Fibroblast of lung (primary cell): Measurements from ENCODE around the gene CFAP61. TPM values are rescaled to one million over a fixed set of nuclear protein-coding genes. Genes with fewer than 3 reads are reported as not detected.

Experiments used
- DNase-seq, 2 donors: peaks; one replicate each; pipeline versions ENCODE4 v3.0.0 to v3.0.0-alpha.2; 2010; ENCODE audit warnings: low read depth in 2 of 2
- H2AFZ ChIP-seq: 2 replicates; pipeline ENCODE4 v1.5.1; 2012; ENCODE audit warnings: low read length, control low read depth, inconsistent platforms
- H3K27ac ChIP-seq: 2 replicates; pipeline ENCODE4 v1.5.1; 2011; ENCODE audit warnings: low read length, control low read depth; ENCODE audit not compliant: insufficient read depth
- H3K27me3 ChIP-seq: 2 replicates; pipeline ENCODE4 v1.5.1; 2011; ENCODE audit warnings: mild to moderate bottlenecking, low read length; ENCODE audit not compliant: control insufficient read depth, insufficient read depth
- H3K36me3 ChIP-seq: 2 replicates; pipeline ENCODE4 v1.5.1; 2011; ENCODE audit warnings: low read length; ENCODE audit not compliant: control insufficient read depth, insufficient read depth
- H3K4me1 ChIP-seq: 2 replicates; pipeline ENCODE4 v1.5.1; 2011; ENCODE audit warnings: low read length; ENCODE audit not compliant: control insufficient read depth, insufficient read depth; ENCODE audit errors: extremely low read depth
- H3K4me2 ChIP-seq: 2 replicates; pipeline ENCODE4 v1.5.1; 2011; ENCODE audit warnings: low read length, control low read depth; ENCODE audit not compliant: insufficient read depth; ENCODE audit errors: extremely low read depth
- H3K4me3 ChIP-seq, 4 experiments: fragments of 200-600 bp in 1 of 4; sonication (generic) in 1 of 4; replicated peaks in 1 of 4; 2 replicates each; pipeline ENCODE4 v1.5.1; 2011 to 2016; ENCODE audit warnings: low read length in 4 of 4, low read depth in 3 of 4, mild to moderate bottlenecking in 3 of 4, control low read depth in 2 of 4, inconsistent platforms in 1 of 4, mixed read lengths in 1 of 4; ENCODE audit not compliant: insufficient read depth in 1 of 4; ENCODE audit errors: control extremely low read depth in 1 of 4
- H3K79me2 ChIP-seq: 2 replicates; pipeline ENCODE4 v1.5.1; 2012; ENCODE audit warnings: mild to moderate bottlenecking, low read length, inconsistent platforms; ENCODE audit not compliant: control insufficient read depth, insufficient read depth
- H3K9ac ChIP-seq: 2 replicates; pipeline ENCODE4 v1.5.1; 2011; ENCODE audit warnings: mild to moderate bottlenecking, low read length, control low read depth; ENCODE audit not compliant: insufficient read depth
- H3K9me3 ChIP-seq: 2 replicates; pipeline ENCODE4 v1.5.1; 2012; ENCODE audit warnings: low read depth, low read length; ENCODE audit not compliant: control insufficient read depth, insufficient read depth
- H4K20me1 ChIP-seq: 2 replicates; pipeline ENCODE4 v1.5.1; 2011; ENCODE audit warnings: low read length; ENCODE audit not compliant: control insufficient read depth, insufficient read depth; ENCODE audit errors: extremely low read depth
- EZH2 ChIP-seq: IDR thresholded peaks from 2 replicates; pipeline ENCODE4 v1.5.1; 2012; ENCODE audit warnings: low read length, control low read depth, mild to moderate bottlenecking; ENCODE audit errors: missing control alignments
- polyA plus RNA-seq, 2 donors: library from polyadenylated mRNA; depleted of rRNA in 1 of 2; stranded (reverse) in 1 of 2; unstranded in 1 of 2; fragments of >200 nt; gene quantifications; 2 replicates each; pipeline ENCODE4 v1.2.1, GENCODE V29; 2011 to 2012; ENCODE audit warnings: missing spikeins in 1 of 2
- total RNA-seq: library from RNA; depleted of rRNA; stranded (reverse); fragments of >200 nt; gene quantifications from 2 replicates; pipeline ENCODE4 v1.2.1, GENCODE V29; 2014
- TF ChIP-seq, protein P1 (sequence below), 2 donors: IDR thresholded peaks in 1 of 2; conservative IDR thresholded peaks in 1 of 2; 1 replicate in 1 of 2; 2 replicates in 1 of 2; pipeline ENCODE4 v1.5.1; 2011 to 2012; ENCODE audit warnings: low read length in 2 of 2, control low read depth in 1 of 2, inconsistent platforms in 1 of 2, low read depth in 1 of 2, mild to moderate bottlenecking in 1 of 2

Gene CFAP61
- total and polyA plus RNA-seq, 2 donors (not counting 1 experiment from before 2014, with no cell fraction given), result not detected

DNA sequence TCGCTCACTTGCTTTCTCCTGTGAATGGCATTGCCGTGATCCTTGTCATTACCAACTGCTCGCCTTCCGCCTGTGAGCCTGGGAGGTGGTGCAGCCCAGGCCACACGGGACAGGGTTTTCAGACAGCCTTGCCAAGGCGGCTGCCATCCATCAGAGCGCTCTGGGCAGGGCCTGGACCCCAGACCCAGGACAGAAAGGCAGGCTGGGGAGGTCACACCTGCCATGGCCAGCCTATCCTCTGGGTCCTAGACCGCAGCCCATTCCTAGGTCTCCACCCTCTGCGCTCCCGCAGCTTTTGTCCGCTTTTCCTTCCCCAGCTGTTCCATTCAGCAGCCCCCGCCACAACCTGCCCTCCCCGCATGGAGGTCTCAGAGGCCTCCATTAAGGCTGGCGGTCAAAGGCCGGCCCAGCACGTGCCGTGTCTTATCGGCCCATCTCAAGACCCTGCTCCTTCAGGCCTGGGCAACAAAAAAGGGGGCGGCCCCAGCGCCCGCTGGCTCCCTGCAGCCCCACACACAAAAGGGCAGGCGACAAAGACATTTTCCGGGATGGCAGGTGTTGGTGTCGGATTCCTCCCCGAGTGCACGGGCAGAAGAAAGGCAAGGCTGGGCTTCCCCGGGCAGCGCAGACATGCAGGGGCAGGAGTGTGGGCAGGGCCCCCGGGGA, 343.7 kb downstream of the CFAP61 start:
- Histone ChIP-seq H2AFZ (no peak overlapping the region), H3K9me3 (no peaks in the 10 kb centered on the region), H4K20me1 (no peaks in the 10 kb centered on the region), H3K4me2 (no peak overlapping the region), H3K27ac (no peak overlapping the region), H3K79me2 (no peaks in the 10 kb centered on the region), H3K27me3 (no peaks in the 10 kb centered on the region), H3K4me3 (no peak overlapping the region), H3K4me1 (peaks cover 5% of the 10 kb centered on the region), H3K9ac (no peak overlapping the region), H3K36me3 (no peaks in the 10 kb centered on the region)
- TF ChIP-seq EZH2, result no peak
- TF ChIP-seq, protein P1, sequence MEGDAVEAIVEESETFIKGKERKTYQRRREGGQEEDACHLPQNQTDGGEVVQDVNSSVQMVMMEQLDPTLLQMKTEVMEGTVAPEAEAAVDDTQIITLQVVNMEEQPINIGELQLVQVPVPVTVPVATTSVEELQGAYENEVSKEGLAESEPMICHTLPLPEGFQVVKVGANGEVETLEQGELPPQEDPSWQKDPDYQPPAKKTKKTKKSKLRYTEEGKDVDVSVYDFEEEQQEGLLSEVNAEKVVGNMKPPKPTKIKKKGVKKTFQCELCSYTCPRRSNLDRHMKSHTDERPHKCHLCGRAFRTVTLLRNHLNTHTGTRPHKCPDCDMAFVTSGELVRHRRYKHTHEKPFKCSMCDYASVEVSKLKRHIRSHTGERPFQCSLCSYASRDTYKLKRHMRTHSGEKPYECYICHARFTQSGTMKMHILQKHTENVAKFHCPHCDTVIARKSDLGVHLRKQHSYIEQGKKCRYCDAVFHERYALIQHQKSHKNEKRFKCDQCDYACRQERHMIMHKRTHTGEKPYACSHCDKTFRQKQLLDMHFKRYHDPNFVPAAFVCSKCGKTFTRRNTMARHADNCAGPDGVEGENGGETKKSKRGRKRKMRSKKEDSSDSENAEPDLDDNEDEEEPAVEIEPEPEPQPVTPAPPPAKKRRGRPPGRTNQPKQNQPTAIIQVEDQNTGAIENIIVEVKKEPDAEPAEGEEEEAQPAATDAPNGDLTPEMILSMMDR (conservative IDR thresholded peaks at IDR 0.05 in 1 of 2, IDR thresholded peaks at IDR 0.05 in 1 of 2; ENCODE audit: low read depth in 1 of 2, low read length in 2 of 2), result no peak
- no peak for DNase-seq

DNA sequence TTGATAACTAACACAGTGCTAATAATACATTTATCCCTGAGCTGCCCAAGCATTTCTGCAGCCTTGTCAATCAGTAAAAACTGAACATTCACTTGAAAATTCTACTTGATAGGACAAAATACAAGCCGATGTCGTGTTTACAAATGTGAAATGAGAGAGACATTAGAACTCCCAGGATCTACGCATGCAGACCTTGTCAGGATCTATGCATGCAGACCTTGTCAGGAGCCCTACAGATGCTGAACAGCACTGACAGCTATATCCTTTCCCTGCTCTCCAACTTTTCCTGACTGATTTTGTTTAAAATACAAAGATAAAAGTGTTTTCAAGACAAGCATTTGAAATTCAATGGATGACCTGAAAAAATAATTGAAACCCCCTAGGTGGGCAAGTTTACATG, 344.5 kb downstream of the CFAP61 start:
- Histone ChIP-seq H4K20me1 (no peaks in the 10 kb centered on the region), H2AFZ (no peak overlapping the region), H3K9me3 (no peaks in the 10 kb centered on the region), H3K4me3 (no peak overlapping the region), H3K27me3 (no peaks in the 10 kb centered on the region), H3K9ac (no peak overlapping the region), H3K4me1 (peaks cover 5% of the 10 kb centered on the region), H3K36me3 (no peaks in the 10 kb centered on the region), H3K79me2 (no peaks in the 10 kb centered on the region), H3K27ac (no peak overlapping the region), H3K4me2 (no peak overlapping the region)
- no peak for DNase-seq
- no peak for TF ChIP-seq EZH2
- TF ChIP-seq, protein P1 (conservative IDR thresholded peaks at IDR 0.05 in 1 of 2, IDR thresholded peaks at IDR 0.05 in 1 of 2; ENCODE audit: low read depth in 1 of 2, low read length in 2 of 2), result no peak

DNA sequence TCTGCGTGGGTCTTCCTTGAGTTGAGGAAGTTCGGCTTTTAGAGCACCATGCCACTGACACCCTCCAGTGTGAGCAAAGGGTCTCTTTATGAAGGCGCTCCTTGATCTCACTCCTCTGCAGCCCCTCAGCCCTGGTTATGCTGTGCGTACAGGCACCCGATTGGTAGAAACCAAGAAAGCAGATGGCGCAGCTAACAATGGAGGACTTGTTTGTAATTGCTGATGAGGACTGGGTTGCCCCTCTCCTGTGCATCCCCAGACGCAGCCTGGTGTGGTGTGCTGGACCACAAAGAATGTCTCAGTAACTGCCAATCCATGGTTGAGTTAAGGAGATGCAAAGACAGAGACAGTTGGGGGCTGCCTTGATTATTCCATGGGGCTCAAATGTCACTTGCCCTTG, 345.8 kb downstream of the CFAP61 start:
- Histone ChIP-seq H3K36me3 (no peaks in the 10 kb centered on the region), H3K27ac (no peak overlapping the region), H3K4me1 (peaks cover 2% of the 10 kb centered on the region), H3K4me2 (no peak overlapping the region), H3K4me3 (no peak overlapping the region), H3K79me2 (no peaks in the 10 kb centered on the region), H4K20me1 (no peaks in the 10 kb centered on the region), H2AFZ (no peak overlapping the region), H3K9ac (no peak overlapping the region), H3K27me3 (no peaks in the 10 kb centered on the region), H3K9me3 (no peaks in the 10 kb centered on the region)
- no peak for DNase-seq
- TF ChIP-seq, protein P1 (conservative IDR thresholded peaks at IDR 0.05 in 1 of 2, IDR thresholded peaks at IDR 0.05 in 1 of 2; ENCODE audit: low read depth in 1 of 2, low read length in 2 of 2), result no peak
